HG02973 (cell line): ENCODE measurements around the gene SLC22A8.
"Not testable (repeated sequence)": the region's sequence is repeated elsewhere in the genome, so short reads cannot be mapped to it uniquely, and the experiment has no call there.

ENCODE experiments used
- ATAC-seq: cut with Tn5 transposase; IDR thresholded peaks from one replicate; pipeline ENCODE4 v1.9.1; 2021; ENCODE audit warnings: moderate library complexity; ENCODE audit not compliant: unreplicated experiment

The SLC22A8 gene

GRCh38 chr11:62994775-62995174 lies 20.9 kb downstream of the SLC22A8 start:
- ATAC-seq, result no peak

GRCh38 chr11:62988276-62988675 lies 27.4 kb downstream of the SLC22A8 start:
- ATAC-seq, result no peak

- ATAC-seq, result no peak
Measured at GRCh38 chr11:62985041-62985750, 30.4 kb downstream of the SLC22A8 start.

GRCh38 chr11:62984451-62984991 lies 31.1 kb downstream of the SLC22A8 start, which contains the start of gene SLC22A6:
Gene SLC22A6 (minus strand): TSS chr11:62984967. CDS start chr11:62984690, 277 bp downstream.
- ATAC-seq, result no peak

- ATAC-seq, result no peak
Measured at GRCh38 chr11:62983536-62984199, 32.0 kb downstream of the SLC22A8 start.

GRCh38 chr11:62981743-62982142 lies 33.9 kb downstream of the SLC22A8 start:
- no peak for ATAC-seq

- no peak for ATAC-seq
Measured at GRCh38 chr11:62980133-62980760, 35.4 kb downstream of the SLC22A8 start.

GRCh38 chr11:62976109-62976508 lies 39.5 kb downstream of the SLC22A8 start:
- no peak for ATAC-seq

GRCh38 chr11:62974848-62975522 lies 40.7 kb downstream of the SLC22A8 start:
- no peak for ATAC-seq

GRCh38 chr11:62965574-62965973 lies 50.1 kb downstream of the SLC22A8 start:
- ATAC-seq, result no peak

GRCh38 chr11:62962391-62962790 lies 53.2 kb downstream of the SLC22A8 start:
- no peak for ATAC-seq

- ATAC-seq, result no peak
Measured at GRCh38 chr11:62961017-62961570, 54.5 kb downstream of the SLC22A8 start.

- ATAC-seq, result no peak
Measured at GRCh38 chr11:62959422-62959980, 56.1 kb downstream of the SLC22A8 start.

GRCh38 chr11:62958547-62959421 lies 56.9 kb downstream of the SLC22A8 start:
- no peak for ATAC-seq

- ATAC-seq, result no peak
Measured at GRCh38 chr11:62957147-62957546, 58.5 kb downstream of the SLC22A8 start.

GRCh38 chr11:62954478-62954877 lies 61.2 kb downstream of the SLC22A8 start:
- ATAC-seq, result no peak

- no peak for ATAC-seq
Measured at GRCh38 chr11:62953811-62954210, 61.8 kb downstream of the SLC22A8 start.

GRCh38 chr11:62948765-62949320 lies 66.8 kb downstream of the SLC22A8 start:
- no peak for ATAC-seq

GRCh38 chr11:62945538-62945937 lies 70.1 kb downstream of the SLC22A8 start:
- ATAC-seq, result not testable (repeated sequence)
